HepG2 (cell line): ENCODE data around the gene RHBDD3. TPM values are rescaled to one million over a fixed set of nuclear protein-coding genes. Genes with fewer than 3 reads are reported as not detected.

Source experiments
- ATF1 ChIP-seq: IDR thresholded peaks from 2 replicates; pipeline ENCODE4 v1.6.1; 2016; ENCODE audit warnings: mild to moderate bottlenecking, control low read depth
- BRCA1 ChIP-seq: sonication (generic); formaldehyde crosslinking; IDR thresholded peaks from 2 replicates; pipeline ENCODE4 v1.4.0; 2020; ENCODE audit warnings: missing genetic modification reagents
- CEBPB ChIP-seq: IDR thresholded peaks from 2 replicates; pipeline ENCODE4 v1.6.1; 2011; ENCODE audit warnings: low read depth, low read length, improper control_type of control experiment, borderline replicate concordance
- FOXC1 ChIP-seq: sonication (generic); formaldehyde crosslinking; IDR thresholded peaks from 2 replicates; pipeline ENCODE4 v1.8.0; 2022; ENCODE audit warnings: mild to moderate bottlenecking, missing genetic modification reagents, borderline replicate concordance
- REL ChIP-seq: sonication (generic); formaldehyde crosslinking; conservative IDR thresholded peaks from 2 replicates; pipeline ENCODE4 v1.8.0; 2022; ENCODE audit warnings: mild to moderate bottlenecking, missing genetic modification reagents, moderate library complexity
- SMARCC2 ChIP-seq: fragments of 450-650 bp; IDR thresholded peaks from 2 replicates; pipeline ENCODE4 v1.6.1; 2017; ENCODE audit warnings: antibody characterized with exemption, mild to moderate bottlenecking
- SYNCRIP ChIP-seq: fragments of 200-400 bp; formaldehyde crosslinking; IDR thresholded peaks from 2 replicates; pipeline ENCODE4 v1.6.1; 2018; ENCODE audit warnings: mild to moderate bottlenecking, low read depth, low read length; ENCODE audit not compliant: insufficient read depth
- ZFP36 ChIP-seq: fragments of 150-350 bp; IDR thresholded peaks from 2 replicates; pipeline ENCODE4 v1.6.1; 2018; ENCODE audit warnings: borderline replicate concordance, low read length, low read depth; ENCODE audit not compliant: partially characterized antibody
- ZNF329 ChIP-seq: sonication (generic); formaldehyde crosslinking; IDR thresholded peaks from 2 replicates; pipeline ENCODE4 v1.9.0; 2021; ENCODE audit warnings: low read depth, mild to moderate bottlenecking, missing genetic modification reagents
- ZNF333 ChIP-seq: sonication (generic); formaldehyde crosslinking; IDR thresholded peaks from 2 replicates; pipeline ENCODE4 v1.4.0; 2020; ENCODE audit warnings: mild to moderate bottlenecking, missing genetic modification reagents, borderline replicate concordance
- ZNF337 ChIP-seq: sonication (generic); formaldehyde crosslinking; IDR thresholded peaks from 2 replicates; pipeline ENCODE4 v1.5.1; 2020; ENCODE audit warnings: missing genetic modification reagents, low read depth, mild to moderate bottlenecking, borderline replicate concordance
- ZNF33B ChIP-seq: sonication (generic); formaldehyde crosslinking; IDR thresholded peaks from 2 replicates; pipeline ENCODE4 v1.5.1; 2020; ENCODE audit warnings: mild to moderate bottlenecking, missing genetic modification reagents
- ZNF570 ChIP-seq: sonication (generic); formaldehyde crosslinking; IDR thresholded peaks from 2 replicates; pipeline ENCODE4 v1.4.0; 2020; ENCODE audit warnings: mild to moderate bottlenecking, missing genetic modification reagents, borderline replicate concordance
- ZNF629 ChIP-seq: sonication (generic); formaldehyde crosslinking; conservative IDR thresholded peaks from 2 replicates; pipeline ENCODE4 v1.5.0; 2020; ENCODE audit warnings: missing genetic modification reagents
- polyA plus RNA-seq, 8 experiments: library from polyadenylated mRNA; depleted of rRNA in 3 of 8; stranded (reverse) in 7 of 8; unstranded in 1 of 8; fragments of >200 nt; fragmentation: Illumina TruSeq in 4 of 8; extraction: Trizol in 4 of 8; gene quantifications; 2 replicates each; pipeline versions ENCODE4 v1.2.1 to v1.2.3, GENCODE V29; 2011 to 2016; ENCODE audit warnings: low read depth in 4 of 8, missing spikeins in 1 of 8, mixed read lengths in 1 of 8; ENCODE audit not compliant: insufficient read depth in 1 of 8
- total RNA-seq, 5 experiments: library from RNA; depleted of rRNA; stranded (reverse); fragments of >200 nt; fragmentation: Illumina TruSeq; extraction: Trizol; gene quantifications; 2 replicates each; pipeline ENCODE4 v1.2.3, GENCODE V29; 2016; ENCODE audit warnings: low read depth in 1 of 5
- TF ChIP-seq, protein P1 (sequence below): sonication (generic); formaldehyde crosslinking; IDR thresholded peaks from 2 replicates; pipeline ENCODE4 v1.4.0; 2020; ENCODE audit warnings: mild to moderate bottlenecking, missing genetic modification reagents
- TF ChIP-seq, protein P2 (sequence below): sonication (generic); formaldehyde crosslinking; IDR thresholded peaks from 2 replicates; pipeline ENCODE4 v1.5.1; 2020; ENCODE audit warnings: mild to moderate bottlenecking, missing genetic modification reagents, moderate library complexity
- TF ChIP-seq, protein P3 (sequence below): IDR thresholded peaks from 2 replicates; pipeline ENCODE4 v1.6.1; 2016; ENCODE audit warnings: missing compliant biosample characterization, missing genetic modification reagents, borderline replicate concordance
- TF ChIP-seq, protein P4 (sequence below): sonication (generic); formaldehyde crosslinking; conservative IDR thresholded peaks from 2 replicates; pipeline ENCODE4 v1.4.0; 2020; ENCODE audit warnings: mild to moderate bottlenecking, missing genetic modification reagents, moderate library complexity

The RHBDD3 gene
- total and polyA plus RNA-seq, 2 of the 13 experiments (the other 11 are each of a cell fraction or from before 2014, with no cell fraction given) = 12.1 to 26.7 TPM

DNA sequence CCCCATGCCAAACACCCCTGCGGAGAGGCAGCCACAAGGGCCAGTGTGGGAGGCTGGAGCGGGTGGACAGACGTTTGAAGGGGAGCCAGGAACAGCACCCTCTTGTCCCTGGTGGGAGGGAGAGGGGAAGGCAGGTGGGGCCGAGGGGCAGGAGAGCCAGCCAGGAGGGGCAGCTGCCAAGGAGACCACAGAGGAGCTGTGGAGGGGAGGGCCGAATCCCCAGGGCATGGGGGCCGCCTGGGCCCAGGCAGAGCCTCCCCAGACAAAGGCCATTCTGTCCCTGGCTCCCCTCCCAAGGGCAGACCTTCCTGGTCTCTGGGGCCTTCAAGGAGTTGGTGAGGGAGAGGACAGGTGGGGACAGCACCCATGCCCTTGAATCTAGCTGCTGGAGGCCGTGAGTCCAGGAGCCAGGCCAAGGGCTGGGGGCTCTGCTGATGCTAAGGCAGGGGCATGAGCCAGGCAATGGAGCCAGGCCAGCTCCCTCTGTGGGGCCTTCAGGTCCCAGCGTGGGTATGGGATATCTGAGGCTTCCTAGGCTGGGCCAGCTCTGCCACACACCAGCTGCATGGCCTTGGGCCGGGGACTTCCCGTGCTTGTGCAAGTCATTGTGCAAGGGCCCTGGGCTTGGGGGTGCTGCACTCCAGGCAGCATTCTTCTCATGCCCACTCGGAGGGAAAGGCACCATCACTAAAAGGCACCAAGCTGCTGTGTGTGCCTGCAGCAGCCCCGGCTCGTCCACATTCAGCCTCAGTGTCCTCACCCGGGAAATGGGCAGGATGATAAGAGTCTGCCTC, 50.7 kb downstream of the RHBDD3 start (continued):
- TF ChIP-seq BRCA1 (CRISPR knock-in tag) (no peak), REL (no peak), ZNF33B (CRISPR knock-in tag) (no peak), ATF1 (CRISPR knock-in tag) (no peak), CEBPB (peak; percentile 98), FOXC1 (CRISPR knock-in tag) (no peak), SMARCC2 (no peak), ZNF329 (CRISPR knock-in tag) (no peak), SYNCRIP (no peak), ZNF333 (CRISPR knock-in tag) (no peak), ZNF570 (CRISPR knock-in tag) (no peak), ZNF629 (CRISPR knock-in tag) (peak; percentile 92), ZFP36 (no peak), ZNF337 (CRISPR knock-in tag) (no peak)
- TF ChIP-seq, protein P1, sequence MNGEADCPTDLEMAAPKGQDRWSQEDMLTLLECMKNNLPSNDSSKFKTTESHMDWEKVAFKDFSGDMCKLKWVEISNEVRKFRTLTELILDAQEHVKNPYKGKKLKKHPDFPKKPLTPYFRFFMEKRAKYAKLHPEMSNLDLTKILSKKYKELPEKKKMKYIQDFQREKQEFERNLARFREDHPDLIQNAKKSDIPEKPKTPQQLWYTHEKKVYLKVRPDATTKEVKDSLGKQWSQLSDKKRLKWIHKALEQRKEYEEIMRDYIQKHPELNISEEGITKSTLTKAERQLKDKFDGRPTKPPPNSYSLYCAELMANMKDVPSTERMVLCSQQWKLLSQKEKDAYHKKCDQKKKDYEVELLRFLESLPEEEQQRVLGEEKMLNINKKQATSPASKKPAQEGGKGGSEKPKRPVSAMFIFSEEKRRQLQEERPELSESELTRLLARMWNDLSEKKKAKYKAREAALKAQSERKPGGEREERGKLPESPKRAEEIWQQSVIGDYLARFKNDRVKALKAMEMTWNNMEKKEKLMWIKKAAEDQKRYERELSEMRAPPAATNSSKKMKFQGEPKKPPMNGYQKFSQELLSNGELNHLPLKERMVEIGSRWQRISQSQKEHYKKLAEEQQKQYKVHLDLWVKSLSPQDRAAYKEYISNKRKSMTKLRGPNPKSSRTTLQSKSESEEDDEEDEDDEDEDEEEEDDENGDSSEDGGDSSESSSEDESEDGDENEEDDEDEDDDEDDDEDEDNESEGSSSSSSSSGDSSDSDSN (CRISPR knock-in tag) = peak; percentile 61; the same call in 1 of the 2 replicates
- TF ChIP-seq, protein P2, sequence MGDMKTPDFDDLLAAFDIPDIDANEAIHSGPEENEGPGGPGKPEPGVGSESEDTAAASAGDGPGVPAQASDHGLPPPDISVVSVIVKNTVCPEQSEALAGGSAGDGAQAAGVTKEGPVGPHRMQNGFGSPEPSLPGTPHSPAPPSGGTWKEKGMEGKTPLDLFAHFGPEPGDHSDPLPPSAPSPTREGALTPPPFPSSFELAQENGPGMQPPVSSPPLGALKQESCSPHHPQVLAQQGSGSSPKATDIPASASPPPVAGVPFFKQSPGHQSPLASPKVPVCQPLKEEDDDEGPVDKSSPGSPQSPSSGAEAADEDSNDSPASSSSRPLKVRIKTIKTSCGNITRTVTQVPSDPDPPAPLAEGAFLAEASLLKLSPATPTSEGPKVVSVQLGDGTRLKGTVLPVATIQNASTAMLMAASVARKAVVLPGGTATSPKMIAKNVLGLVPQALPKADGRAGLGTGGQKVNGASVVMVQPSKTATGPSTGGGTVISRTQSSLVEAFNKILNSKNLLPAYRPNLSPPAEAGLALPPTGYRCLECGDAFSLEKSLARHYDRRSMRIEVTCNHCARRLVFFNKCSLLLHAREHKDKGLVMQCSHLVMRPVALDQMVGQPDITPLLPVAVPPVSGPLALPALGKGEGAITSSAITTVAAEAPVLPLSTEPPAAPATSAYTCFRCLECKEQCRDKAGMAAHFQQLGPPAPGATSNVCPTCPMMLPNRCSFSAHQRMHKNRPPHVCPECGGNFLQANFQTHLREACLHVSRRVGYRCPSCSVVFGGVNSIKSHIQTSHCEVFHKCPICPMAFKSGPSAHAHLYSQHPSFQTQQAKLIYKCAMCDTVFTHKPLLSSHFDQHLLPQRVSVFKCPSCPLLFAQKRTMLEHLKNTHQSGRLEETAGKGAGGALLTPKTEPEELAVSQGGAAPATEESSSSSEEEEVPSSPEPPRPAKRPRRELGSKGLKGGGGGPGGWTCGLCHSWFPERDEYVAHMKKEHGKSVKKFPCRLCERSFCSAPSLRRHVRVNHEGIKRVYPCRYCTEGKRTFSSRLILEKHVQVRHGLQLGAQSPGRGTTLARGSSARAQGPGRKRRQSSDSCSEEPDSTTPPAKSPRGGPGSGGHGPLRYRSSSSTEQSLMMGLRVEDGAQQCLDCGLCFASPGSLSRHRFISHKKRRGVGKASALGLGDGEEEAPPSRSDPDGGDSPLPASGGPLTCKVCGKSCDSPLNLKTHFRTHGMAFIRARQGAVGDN (CRISPR knock-in tag) = peak; percentile 45
- TF ChIP-seq, protein P3, sequence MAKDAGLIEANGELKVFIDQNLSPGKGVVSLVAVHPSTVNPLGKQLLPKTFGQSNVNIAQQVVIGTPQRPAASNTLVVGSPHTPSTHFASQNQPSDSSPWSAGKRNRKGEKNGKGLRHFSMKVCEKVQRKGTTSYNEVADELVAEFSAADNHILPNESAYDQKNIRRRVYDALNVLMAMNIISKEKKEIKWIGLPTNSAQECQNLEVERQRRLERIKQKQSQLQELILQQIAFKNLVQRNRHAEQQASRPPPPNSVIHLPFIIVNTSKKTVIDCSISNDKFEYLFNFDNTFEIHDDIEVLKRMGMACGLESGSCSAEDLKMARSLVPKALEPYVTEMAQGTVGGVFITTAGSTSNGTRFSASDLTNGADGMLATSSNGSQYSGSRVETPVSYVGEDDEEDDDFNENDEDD (CRISPR knock-in tag) = no peak
- TF ChIP-seq, protein P4, sequence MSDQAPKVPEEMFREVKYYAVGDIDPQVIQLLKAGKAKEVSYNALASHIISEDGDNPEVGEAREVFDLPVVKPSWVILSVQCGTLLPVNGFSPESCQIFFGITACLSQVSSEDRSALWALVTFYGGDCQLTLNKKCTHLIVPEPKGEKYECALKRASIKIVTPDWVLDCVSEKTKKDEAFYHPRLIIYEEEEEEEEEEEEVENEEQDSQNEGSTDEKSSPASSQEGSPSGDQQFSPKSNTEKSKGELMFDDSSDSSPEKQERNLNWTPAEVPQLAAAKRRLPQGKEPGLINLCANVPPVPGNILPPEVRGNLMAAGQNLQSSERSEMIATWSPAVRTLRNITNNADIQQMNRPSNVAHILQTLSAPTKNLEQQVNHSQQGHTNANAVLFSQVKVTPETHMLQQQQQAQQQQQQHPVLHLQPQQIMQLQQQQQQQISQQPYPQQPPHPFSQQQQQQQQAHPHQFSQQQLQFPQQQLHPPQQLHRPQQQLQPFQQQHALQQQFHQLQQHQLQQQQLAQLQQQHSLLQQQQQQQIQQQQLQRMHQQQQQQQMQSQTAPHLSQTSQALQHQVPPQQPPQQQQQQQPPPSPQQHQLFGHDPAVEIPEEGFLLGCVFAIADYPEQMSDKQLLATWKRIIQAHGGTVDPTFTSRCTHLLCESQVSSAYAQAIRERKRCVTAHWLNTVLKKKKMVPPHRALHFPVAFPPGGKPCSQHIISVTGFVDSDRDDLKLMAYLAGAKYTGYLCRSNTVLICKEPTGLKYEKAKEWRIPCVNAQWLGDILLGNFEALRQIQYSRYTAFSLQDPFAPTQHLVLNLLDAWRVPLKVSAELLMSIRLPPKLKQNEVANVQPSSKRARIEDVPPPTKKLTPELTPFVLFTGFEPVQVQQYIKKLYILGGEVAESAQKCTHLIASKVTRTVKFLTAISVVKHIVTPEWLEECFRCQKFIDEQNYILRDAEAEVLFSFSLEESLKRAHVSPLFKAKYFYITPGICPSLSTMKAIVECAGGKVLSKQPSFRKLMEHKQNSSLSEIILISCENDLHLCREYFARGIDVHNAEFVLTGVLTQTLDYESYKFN (CRISPR knock-in tag) = no peak
